ENCODE data around the gene KLHL13.
"Not testable (repeated sequence)": the region's sequence is repeated elsewhere in the genome, so short reads cannot be mapped to it uniquely, and the experiment has no call there.

KLHL13 gene

DNA sequence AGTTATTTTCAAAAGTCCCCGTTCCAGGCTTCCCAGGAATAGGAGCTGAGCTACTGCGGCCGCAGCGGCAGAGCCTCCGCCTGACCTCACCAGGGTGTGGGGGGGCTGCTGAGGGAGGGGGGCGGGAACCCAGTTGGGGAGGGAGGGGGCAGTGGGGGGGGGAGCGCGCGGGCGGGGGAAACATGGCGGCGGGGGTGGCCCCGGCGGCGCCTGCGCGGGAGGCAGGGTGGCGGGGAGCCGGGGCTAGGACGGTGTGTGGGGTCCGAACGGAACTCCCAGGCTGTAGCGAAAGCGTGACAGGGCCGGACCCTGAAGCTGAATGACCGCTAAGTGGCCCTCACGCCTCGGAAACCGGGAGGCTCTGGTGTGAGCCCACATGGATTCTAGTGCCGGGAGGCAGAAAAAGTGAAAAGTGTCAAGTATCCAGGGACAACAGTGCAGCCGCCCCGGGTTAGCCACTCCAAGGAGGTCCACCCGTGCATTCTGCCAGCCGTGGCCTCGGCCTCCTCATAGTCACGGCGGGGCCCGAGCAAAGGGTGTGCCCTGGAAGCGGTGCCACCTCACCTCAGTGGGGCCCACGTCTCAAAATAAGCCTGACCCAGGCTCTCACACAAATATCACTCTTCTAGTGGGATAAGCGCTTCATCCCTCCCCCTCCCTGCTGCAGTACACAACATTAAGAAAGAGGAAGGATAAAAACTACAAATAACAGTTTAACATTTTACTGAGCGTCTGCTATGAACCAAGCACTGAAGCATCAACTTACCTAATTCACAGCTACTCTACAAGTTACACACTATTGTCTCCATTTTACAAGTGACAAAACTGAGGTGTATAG is at the start of gene KLHL13:
Gene KLHL13, minus strand, starts transcription at position 98 of the 838 bp plus-strand sequence. CDS start 88,337 bp downstream, outside the sequence.
- no peak for DNase-seq

GRCh38 chrX:118164138-118164537 is 47.5 kb upstream of the KLHL13 start:
- DNase-seq = no peak

GRCh38 chrX:118156953-118157608 is 40.5 kb upstream of the KLHL13 start:
- DNase-seq = no peak

GRCh38 chrX:118156254-118156952 is 39.8 kb upstream of the KLHL13 start:
- DNase-seq = no peak

DNA sequence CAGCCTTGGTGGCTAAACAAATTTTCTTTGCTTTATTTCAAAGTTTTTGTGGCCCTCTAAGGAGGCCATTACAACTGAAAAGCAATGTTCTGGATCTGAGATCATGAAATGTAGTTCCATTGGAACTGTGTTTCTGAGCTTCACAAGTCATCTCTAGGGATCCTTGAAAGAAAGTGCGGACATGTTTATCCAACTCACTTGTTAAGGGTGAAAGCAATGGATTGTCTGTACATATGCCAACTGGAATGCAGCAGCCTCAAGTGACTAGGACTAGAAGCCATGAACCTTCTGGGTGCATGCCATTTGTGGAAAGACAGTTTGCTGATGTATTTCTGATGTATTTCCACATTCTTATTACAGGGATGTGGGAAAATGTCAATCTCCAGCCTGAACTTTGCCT is 36.7 kb upstream of the KLHL13 start:
- DNase-seq = no peak

DNA sequence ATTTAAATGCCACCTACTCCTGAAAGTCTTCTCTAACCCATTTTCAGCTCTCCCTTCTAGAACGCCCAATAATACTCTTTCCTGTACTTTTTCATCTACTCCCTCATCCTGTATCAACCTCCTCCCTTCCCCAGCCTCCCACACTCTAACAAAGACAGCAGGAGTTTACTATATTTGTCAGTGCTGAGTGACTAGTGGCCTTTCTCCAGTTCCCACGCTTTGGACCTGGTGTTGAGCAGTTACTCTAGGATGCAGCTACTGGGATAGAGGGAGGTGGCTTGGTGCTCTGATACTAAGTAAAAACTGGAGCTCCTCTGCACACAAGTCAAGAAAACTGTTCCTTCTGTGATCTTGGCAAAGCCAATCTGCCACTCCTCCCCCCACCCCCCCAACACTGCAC is 36.1 kb upstream of the KLHL13 start:
- DNase-seq = no peak

DNA sequence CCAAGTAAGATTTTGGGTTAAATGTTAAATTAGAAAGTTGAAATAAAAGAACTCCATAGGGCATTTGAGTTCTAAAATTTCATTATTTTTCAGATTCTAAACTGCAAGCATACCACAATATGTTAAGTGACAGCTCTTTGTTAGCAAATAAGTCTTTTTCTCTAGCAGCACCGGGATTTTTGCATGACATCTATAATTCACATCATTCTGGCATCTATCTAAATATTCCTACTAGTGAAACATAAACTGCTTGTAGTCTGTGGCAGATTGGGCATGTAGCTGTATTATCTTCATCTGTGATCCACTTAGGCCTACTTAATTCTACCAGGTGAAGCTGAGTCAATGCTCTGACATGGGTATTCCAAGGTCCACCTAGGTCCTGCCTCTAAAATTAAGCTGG is 32.1 kb upstream of the KLHL13 start:
- DNase-seq = no peak

- not testable (repeated sequence) for DNase-seq
Measured at GRCh38 chrX:118147771-118148170, 31.2 kb upstream of the KLHL13 start.

DNA sequence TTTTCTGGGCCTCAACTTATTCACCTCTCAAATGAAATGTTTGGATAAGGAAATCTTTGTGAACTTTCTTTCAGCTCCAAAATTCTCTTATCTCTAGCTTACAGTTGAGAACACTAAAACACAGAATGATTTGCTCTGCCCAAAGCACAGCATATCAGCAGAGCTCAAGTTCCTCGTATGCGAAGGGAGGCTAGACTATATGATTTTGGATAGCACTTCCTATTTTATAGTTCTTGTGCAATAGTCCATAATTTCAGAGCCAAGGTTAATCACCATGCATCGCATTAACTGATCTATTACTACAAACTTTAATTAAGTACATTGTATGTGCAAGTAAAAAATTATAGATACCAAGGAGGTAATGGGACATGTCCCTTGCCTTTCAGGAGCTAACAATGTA is 27.0 kb upstream of the KLHL13 start:
- no peak for DNase-seq

GRCh38 chrX:118131336-118131735 is 14.7 kb upstream of the KLHL13 start:
- DNase-seq = no peak

DNA sequence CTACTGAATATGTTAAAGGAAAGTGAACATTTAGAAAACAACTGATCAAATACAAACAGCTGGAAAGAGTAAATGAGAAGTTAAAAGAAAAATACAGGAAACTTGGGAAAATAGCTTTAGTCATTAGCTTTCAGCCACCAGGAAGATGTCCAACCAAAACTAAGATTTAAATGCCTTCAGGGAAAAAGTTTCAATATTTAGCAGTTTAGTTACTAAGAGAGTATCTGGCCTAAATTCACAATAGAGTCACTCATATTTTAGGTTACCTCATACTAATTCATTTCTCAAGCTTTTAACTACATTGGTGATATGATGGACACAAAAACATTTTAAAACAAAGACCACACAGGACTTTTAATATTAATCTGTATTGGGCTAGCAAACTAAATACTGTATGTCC is 13.1 kb upstream of the KLHL13 start:
- no peak for DNase-seq

- DNase-seq = no peak
Measured at GRCh38 chrX:118128724-118129123, 12.1 kb upstream of the KLHL13 start.

DNA sequence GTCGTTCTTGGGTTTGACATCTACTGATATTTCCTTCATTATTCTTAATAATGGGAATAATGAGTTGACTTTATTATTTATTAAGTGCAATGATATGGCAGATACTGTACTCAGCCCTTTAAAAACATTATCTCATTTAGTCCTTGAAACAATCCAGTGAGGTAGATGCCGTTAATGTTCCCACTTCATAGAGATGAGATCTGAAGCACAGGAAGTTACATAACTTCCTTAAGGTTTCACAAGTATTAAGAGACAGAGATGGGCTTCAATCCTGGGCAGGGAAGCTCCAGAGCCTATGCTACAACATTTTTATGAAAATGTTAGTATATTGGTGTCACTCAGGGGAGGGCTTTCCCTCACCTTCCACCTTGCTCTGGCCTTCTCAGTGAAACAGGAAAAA is 9.7 kb upstream of the KLHL13 start:
- DNase-seq = no peak

- DNase-seq = not testable (repeated sequence)
Measured at GRCh38 chrX:118124243-118124642, 7.6 kb upstream of the KLHL13 start.

DNA sequence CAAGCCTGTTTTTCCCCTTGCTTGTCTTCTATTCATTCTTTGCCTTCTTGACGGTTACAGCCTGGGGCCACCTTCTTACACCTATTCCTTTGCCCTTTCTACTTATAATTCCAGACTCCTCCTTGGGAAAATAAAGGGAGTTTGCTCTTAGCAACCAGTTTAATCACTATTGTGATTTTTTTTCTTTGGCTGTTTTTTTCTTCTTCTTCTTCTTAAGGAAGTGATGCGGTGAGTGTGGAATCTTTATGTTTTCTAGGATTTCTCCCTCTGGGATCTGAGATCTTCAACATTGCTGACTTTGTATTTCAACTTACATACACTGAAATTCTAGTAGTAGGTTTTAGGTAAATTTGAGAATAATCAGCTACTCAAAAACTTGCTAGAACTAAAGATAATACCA is 1.1 kb upstream of the KLHL13 start:
- DNase-seq = no peak

DNA sequence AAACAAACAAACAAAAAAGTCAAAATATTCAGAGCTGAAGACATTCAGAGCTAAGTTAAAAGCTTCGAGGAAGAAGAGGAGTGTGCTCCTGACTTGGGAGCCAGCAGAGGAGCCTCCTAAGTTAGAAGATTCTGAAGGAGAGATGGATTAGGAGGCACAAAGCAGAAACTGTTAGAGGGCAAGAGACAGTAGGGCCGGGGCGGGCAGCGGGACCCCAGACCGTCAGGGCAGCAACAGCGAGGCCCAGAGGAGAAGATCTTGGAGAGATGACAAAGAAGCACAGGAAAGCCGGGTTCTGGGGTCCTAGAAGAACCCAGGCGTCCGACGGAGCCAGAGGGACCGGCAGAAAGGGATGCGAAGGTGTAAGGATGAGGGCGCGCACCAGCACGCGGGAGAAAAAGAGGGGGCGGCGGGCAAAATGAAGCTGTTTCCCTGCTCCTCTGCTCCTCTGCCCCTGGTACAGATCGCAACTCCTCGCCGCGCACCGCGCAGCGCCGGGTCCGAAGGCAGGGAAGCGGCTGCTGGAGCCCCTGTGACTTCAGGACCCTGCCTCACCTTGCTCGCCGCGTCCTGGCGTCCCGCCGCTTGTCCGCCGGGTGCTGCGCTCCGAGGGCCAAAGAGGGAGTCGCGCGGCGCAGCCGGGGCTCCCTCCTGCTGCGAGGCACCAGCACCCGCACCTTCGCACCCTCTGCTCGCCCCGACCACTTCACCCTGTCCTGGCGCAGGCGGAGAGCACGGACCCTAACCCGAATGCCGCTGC is 477 bp downstream of the KLHL13 start:
- DNase-seq = no peak

GRCh38 chrX:118114971-118115370 is 1.6 kb downstream of the KLHL13 start:
- DNase-seq = no peak

GRCh38 chrX:118109065-118109464 is 7.5 kb downstream of the KLHL13 start:
- no peak for DNase-seq

GRCh38 chrX:118108304-118108703 is 8.3 kb downstream of the KLHL13 start:
- no peak for DNase-seq

GRCh38 chrX:118100091-118100490 is 16.5 kb downstream of the KLHL13 start:
- DNase-seq = no peak

GRCh38 chrX:118088084-118088483 is 28.5 kb downstream of the KLHL13 start:
- DNase-seq = no peak

- no peak for DNase-seq
Measured at GRCh38 chrX:118074196-118074595, 42.4 kb downstream of the KLHL13 start.

All from NCI-H510A (cell line).